KMS-11 (cell line): ENCODE data around the gene ZNF229.
"Not testable (repeated sequence)": the region's sequence is repeated elsewhere in the genome, so short reads cannot be mapped to it uniquely, and the experiment has no call there.

Experiments used
- H2AFZ ChIP-seq: fragments of 200-600 bp; sonication (generic); 2 replicates; pipeline ENCODE4 v1.6.1; 2016; ENCODE audit warnings: antibody characterized with exemption, mixed run types, low read depth
- H3K27ac ChIP-seq: fragments of 200-600 bp; sonication (generic); 2 replicates; pipeline ENCODE4 v1.6.1; 2016; ENCODE audit warnings: mild to moderate bottlenecking, mixed run types
- H3K27me3 ChIP-seq: fragments of 200-600 bp; sonication (generic); 2 replicates; pipeline ENCODE4 v1.6.1; 2017; ENCODE audit warnings: mild to moderate bottlenecking, low read depth, mixed run types, moderate library complexity; ENCODE audit not compliant: insufficient read depth
- H3K36me3 ChIP-seq: fragments of 200-600 bp; sonication (generic); 2 replicates; pipeline ENCODE4 v1.6.1; 2017; ENCODE audit warnings: mild to moderate bottlenecking, mixed run types; ENCODE audit not compliant: insufficient read depth
- H3K4me1 ChIP-seq: fragments of 200-600 bp; sonication (generic); 2 replicates; pipeline ENCODE4 v1.6.1; 2016; ENCODE audit warnings: mild to moderate bottlenecking, low read depth, mixed run types; ENCODE audit not compliant: poor library complexity, severe bottlenecking
- H3K4me2 ChIP-seq: fragments of 200-600 bp; sonication (generic); 2 replicates; pipeline ENCODE4 v1.7.0; 2016; ENCODE audit warnings: mild to moderate bottlenecking, mixed run types
- H3K4me3 ChIP-seq: fragments of 200-600 bp; sonication (generic); IDR thresholded peaks from 2 replicates; pipeline ENCODE4 v1.6.1; 2017; ENCODE audit warnings: low read depth, low read length, mixed read lengths; ENCODE audit not compliant: insufficient read depth
- H3K79me2 ChIP-seq: fragments of 200-600 bp; sonication (generic); 2 replicates; pipeline ENCODE4 v1.6.1; 2016; ENCODE audit warnings: low read depth, mixed run types; ENCODE audit not compliant: insufficient read depth
- H3K9ac ChIP-seq: fragments of 200-600 bp; sonication (generic); 2 replicates; pipeline ENCODE4 v1.6.1; 2016; ENCODE audit warnings: mild to moderate bottlenecking, mixed run types
- H4K20me1 ChIP-seq: fragments of 200-600 bp; sonication (generic); 2 replicates; pipeline ENCODE4 v1.6.1; 2016; ENCODE audit warnings: mild to moderate bottlenecking, mixed run types; ENCODE audit not compliant: insufficient read depth
- TF ChIP-seq, protein P1 (sequence below): fragments of 200-600 bp; sonication (generic); conservative IDR thresholded peaks from 2 replicates; pipeline ENCODE4 v1.6.1; 2017; ENCODE audit warnings: low read depth, mild to moderate bottlenecking, antibody characterized with exemption, low read length, moderate library complexity, mixed read lengths

ZNF229 gene

DNA sequence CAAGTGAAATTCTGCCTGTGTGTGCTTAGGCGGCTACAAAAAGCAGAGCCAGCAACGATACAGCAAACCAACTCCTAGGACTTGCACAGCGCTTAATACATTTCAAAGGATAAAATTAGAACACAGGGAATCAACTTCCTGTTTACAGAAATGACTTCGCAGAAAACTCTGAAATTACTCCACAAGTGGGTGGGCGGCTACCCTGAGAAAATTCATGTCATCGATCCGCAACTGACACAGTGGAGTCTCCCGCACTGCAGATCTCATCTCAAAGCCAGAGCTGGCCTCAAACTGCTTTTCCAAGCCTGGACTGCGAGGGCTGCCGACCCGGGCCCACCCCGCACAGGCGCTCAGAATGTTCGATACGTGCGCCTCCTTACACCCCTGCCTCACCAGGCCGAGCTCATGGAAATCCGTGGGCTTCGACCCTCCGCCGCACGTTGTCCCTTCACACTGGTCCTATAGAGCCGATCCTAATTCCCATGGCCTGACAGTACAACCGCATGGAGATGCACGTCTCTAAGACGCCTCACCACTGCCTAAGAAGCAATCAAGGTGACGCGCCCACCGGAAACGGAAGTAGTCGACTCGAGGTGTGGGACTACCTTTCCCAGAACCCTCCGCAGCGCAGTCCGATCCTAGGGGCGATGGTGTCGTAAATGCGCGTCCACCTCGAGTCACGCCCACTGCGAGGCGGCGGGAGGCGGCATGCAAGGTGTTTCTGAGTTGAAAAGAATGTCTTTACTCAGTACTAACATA, at the start of gene ZNF229:
Gene ZNF229 (minus strand): TSS at position 557 of the 759 bp plus-strand sequence. CDS start 5,625 bp downstream, outside the sequence.
- TF ChIP-seq, protein P1, sequence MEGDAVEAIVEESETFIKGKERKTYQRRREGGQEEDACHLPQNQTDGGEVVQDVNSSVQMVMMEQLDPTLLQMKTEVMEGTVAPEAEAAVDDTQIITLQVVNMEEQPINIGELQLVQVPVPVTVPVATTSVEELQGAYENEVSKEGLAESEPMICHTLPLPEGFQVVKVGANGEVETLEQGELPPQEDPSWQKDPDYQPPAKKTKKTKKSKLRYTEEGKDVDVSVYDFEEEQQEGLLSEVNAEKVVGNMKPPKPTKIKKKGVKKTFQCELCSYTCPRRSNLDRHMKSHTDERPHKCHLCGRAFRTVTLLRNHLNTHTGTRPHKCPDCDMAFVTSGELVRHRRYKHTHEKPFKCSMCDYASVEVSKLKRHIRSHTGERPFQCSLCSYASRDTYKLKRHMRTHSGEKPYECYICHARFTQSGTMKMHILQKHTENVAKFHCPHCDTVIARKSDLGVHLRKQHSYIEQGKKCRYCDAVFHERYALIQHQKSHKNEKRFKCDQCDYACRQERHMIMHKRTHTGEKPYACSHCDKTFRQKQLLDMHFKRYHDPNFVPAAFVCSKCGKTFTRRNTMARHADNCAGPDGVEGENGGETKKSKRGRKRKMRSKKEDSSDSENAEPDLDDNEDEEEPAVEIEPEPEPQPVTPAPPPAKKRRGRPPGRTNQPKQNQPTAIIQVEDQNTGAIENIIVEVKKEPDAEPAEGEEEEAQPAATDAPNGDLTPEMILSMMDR: no peak
- H3K4me3 ChIP-seq: no peak within 1 kb of the TSS
- H3K4me1 ChIP-seq: no peaks in the 10 kb centered on the region
- no peak within 1 kb of the TSS for H3K4me2 ChIP-seq
- no peaks in the 10 kb centered on the region for H3K27me3 ChIP-seq
- H3K27ac ChIP-seq: no peak within 1 kb of the TSS
- H4K20me1 ChIP-seq: no peaks in the 10 kb centered on the region
- no peak within 1 kb of the TSS for H3K9ac ChIP-seq
- H3K79me2 ChIP-seq: no peaks in the 10 kb centered on the region
- H3K36me3 ChIP-seq: no peaks in the 10 kb centered on the region
- H2AFZ ChIP-seq: no peak within 1 kb of the TSS

DNA sequence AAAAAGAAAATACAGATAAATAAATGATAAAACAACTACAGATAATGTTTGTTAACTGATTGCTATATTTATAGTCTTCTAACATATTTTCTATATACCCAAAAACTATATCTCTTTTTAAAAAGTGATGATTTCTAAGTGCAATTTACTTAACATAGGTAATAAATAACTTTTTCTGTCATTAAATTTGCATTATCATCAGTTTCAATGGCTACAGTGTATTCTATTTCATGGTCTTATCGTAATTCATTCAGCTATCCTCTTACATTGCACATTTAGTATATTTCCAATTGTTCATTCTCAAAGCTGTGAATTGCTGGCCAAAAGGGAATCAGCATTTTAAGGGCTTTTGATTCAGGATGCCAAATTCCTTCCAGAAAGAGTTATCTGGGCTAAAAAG, 48.4 kb upstream of the ZNF229 start:
- Histone ChIP-seq H3K4me1 (peaks cover 7% of the 10 kb centered on the region), H3K4me2 (no peak overlapping the region), H3K36me3 (peaks cover 10% of the 10 kb centered on the region), H3K4me3 (no peak overlapping the region), H3K79me2 (peaks cover 21% of the 10 kb centered on the region), H3K27ac (no peak overlapping the region), H2AFZ (no peak overlapping the region), H3K27me3 (no peaks in the 10 kb centered on the region), H4K20me1 (no peaks in the 10 kb centered on the region), H3K9ac (no peak overlapping the region)
- TF ChIP-seq, protein P1: no peak

DNA sequence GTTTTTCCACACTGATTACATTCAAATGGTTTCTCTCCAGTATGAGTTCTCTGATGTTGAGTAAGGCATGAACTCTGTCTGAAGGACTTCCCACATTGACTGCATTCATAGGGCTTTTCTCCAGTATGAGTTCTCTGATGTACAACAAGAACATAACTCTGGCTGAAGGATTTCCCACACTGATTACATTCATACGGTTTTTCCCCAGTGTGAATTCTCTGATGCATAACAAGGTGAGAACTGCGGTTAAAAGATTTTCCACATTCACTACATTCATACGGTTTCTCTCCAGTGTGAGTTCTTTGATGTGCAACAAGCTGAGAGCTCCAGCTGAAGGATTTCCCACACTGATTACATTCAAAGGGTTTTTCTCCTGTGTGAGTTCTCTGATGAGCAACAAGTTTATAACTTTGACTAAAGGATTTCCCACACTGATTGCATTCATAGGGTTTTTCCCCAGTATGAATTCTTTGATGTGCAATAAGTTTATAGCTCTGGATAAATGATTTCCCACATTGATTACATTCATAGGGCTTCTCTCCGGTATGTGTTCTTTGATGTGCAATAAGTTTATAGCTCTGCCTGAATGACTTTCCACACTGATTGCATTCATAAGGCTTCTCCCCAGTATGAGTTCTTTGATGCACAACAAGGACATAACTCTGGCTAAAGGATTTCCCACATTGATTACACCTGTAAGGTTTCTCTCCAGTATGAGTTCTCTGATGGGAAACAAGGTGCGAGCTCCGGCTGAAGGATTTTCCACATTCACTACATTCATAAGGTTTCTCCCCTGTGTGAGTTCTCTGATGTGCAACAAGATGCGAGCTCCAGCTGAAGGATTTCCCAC, 28.5 kb upstream of the ZNF229 start:
- Histone ChIP-seq H4K20me1 (no peaks in the 10 kb centered on the region), H3K9ac (no peak overlapping the region), H3K4me3 (no peak overlapping the region), H3K4me2 (no peak overlapping the region), H3K4me1 (no peaks in the 10 kb centered on the region), H3K36me3 (peaks cover 29% of the 10 kb centered on the region; the same call in 1 of the 2 replicates), H3K27me3 (no peaks in the 10 kb centered on the region), H2AFZ (no peak overlapping the region), H3K27ac (no peak overlapping the region), H3K79me2 (no peaks in the 10 kb centered on the region)
- TF ChIP-seq, protein P1: no peak

DNA sequence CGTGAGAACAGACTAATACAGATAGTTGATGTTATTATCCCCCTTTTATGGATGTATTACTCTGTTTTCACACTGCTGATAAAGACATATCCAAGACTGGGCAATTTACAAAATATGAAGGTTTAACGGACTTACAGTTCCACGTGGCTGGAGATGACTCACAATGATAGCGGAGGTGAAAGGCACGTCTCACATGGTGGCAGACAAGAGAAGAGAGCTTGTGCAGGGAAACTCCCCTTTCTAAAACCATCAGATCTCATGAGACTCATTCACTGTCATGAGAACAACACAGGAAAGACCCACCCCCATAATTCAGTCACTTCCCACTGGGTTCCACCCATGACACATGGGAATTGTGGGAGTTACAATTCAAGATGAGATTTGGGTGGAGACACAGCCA, 20.5 kb upstream of the ZNF229 start:
- H3K4me1 ChIP-seq, H3K27ac ChIP-seq, H3K27me3 ChIP-seq, H3K36me3 ChIP-seq, H2AFZ ChIP-seq, H3K4me2 ChIP-seq, H4K20me1 ChIP-seq, H3K79me2 ChIP-seq, H3K9ac ChIP-seq, H3K4me3 ChIP-seq: not testable (repeated sequence)

DNA sequence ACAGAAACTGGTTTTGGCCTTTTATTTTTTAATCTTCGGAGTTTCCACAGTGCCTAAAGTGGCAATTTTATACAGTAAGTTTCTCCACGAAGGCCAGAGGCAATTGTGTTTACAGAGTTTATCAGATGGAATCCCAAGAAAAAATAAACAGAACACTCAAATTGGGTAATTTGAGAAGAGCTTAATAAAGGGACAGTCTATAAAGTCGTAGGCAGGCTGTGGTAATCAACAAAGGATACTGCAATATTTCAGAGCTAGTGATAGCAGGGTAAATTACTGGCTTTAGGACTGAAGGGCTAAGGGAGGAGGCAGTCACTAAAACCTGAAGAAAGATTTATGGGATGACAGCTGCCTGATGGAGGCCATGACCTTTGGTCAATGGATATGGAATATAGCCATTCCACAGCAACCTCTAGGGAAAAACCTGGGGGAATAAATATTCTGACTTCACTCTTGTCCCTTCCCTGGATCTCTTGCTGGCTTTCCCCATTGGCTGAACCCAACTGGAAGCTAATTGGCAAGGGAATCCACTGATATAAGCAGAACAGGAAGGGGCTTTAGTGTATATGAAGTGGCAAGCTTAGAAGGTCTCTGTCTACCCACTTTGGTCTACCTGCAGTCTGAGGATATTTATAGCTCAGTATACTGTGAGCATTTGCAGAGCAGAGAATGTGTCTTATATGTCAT, 14.5 kb upstream of the ZNF229 start:
- H3K27me3 ChIP-seq, H3K4me1 ChIP-seq, H3K4me2 ChIP-seq, H3K27ac ChIP-seq, H2AFZ ChIP-seq, H3K4me3 ChIP-seq, H3K36me3 ChIP-seq, H4K20me1 ChIP-seq, H3K9ac ChIP-seq, H3K79me2 ChIP-seq: not testable (repeated sequence)

DNA sequence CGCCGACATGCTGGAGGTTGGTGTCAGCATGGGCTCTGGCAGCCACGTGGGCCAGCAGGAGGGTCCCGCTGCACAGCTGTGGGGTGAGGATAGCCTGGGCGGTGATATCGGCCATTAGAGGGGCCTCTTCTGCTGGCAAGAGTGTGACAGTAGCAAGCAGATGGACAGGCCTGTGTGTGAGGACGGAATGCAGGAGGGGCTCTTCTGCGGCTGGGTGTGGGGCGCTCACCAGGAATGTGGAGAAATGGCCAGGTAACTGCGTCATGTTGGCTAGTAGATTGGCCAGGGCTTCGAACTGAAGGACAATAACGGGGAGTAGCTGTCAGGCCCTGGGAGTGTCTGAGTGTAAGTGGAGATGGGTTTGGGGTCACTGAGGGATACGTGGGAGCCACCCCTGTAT, 7.7 kb upstream of the ZNF229 start:
- H3K4me2 ChIP-seq, H3K4me3 ChIP-seq, H3K9ac ChIP-seq, H3K79me2 ChIP-seq, H3K36me3 ChIP-seq, H3K27ac ChIP-seq, H2AFZ ChIP-seq, H3K4me1 ChIP-seq, H3K27me3 ChIP-seq, H4K20me1 ChIP-seq: not testable (repeated sequence)
